Measurements from ENCODE around the gene BACH2.
"Not testable (repeated sequence)": the region's sequence is repeated elsewhere in the genome, so short reads cannot be mapped to it uniquely, and the experiment has no call there.

The BACH2 gene

GRCh38 chr6:90217506-90218127 lies 79.0 kb downstream of the BACH2 start:
- in situ Hi-C loops (cut with HindIII; ENCODE audit: low sequenced_read_pairs) = no loop called here

- in situ Hi-C loops (cut with HindIII; ENCODE audit: low sequenced_read_pairs) = no loop called here
These were observed 80.3 kb downstream of the BACH2 start for GRCh38 chr6:90216072-90216977.

DNA sequence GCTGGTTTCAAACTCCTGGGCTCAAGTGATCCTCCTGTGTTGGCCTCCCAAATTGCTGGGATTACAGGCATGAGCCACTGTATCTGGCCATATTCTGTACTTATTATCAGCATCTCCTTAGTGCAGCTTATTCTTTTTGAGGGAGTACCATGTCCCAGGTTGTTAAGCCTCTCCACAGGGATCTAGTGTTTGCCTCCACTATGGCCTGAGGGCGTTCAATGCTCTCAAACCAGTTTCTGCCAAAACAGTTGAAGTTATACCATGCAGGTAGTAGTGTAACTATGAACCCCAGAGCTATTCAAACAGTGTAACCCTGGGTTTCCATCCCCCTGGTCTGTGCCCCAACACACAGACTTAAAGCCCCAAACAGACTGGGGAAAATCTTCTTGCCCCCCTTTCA lies 81.7 kb downstream of the BACH2 start:
- in situ Hi-C loops (cut with HindIII; ENCODE audit: low sequenced_read_pairs) = no loop called here

- in situ Hi-C loops (cut with HindIII; ENCODE audit: low sequenced_read_pairs) = no loop called here
These were observed 82.2 kb downstream of the BACH2 start for GRCh38 chr6:90214461-90214860.

DNA sequence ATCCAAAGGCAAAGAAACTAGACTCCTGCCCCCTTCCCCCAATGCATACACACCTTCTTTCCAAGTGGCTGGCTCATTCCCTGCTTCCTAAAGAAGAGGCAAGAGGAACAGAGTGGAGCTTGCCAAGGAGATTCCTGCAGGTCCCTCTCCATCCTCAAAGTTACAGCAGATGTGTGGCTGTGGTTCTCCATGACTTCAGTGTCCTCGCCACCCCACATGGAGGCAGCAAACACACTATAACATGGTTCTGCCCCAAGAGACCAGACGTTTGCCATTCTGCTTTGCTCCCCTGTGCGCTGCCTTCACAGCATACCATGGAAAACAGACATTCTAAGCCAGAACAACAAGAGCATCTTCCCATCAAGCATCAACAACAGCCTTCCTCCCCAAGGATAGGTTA lies 84.4 kb downstream of the BACH2 start:
- in situ Hi-C loops (cut with HindIII; ENCODE audit: low sequenced_read_pairs) = no loop called here

DNA sequence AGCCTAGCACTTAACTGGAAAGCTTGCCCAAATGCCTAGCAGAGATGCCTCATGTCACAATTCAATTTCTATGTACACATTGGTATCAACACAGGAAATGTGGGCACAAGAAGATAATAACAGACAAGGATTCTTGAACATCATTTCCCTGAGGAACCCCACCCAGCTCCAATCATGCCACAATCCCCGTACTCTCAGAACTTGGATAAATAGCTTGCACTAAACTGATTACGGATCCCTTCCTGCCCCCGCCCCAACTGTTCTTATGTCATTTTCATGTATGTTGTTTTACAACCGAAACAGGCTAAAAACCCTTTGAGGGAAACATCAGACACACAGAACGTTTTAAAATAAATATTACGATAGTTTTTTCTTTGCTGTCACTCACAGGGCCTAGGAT lies 87.1 kb downstream of the BACH2 start:
- in situ Hi-C loops (cut with HindIII; ENCODE audit: low sequenced_read_pairs) = no loop called here

DNA sequence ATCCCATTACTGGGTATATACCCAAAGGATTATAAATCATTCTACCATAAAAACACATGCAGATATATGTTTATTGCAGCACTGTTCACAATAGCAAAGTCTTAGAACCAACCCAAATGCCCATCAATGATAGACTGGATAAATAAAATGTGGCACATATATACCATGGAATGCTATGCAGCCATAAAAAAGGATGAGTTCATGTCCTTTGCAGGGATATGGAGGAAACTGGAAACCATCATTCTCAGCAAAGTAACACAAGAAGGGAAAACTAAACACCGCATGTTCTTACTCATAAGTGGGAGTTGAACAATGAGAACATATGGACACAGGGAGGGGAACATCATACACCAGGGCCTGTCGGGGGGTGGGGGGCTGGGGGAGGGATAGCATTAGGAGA lies 88.0 kb downstream of the BACH2 start:
- in situ Hi-C loops (cut with HindIII; ENCODE audit: low sequenced_read_pairs) = not testable (repeated sequence)

GRCh38 chr6:90204327-90205056 lies 92.2 kb downstream of the BACH2 start:
- in situ Hi-C loops (cut with HindIII; ENCODE audit: low sequenced_read_pairs) = no loop called here

- in situ Hi-C loops (cut with HindIII; ENCODE audit: low sequenced_read_pairs) = no loop called here
These were observed 93.0 kb downstream of the BACH2 start for GRCh38 chr6:90203672-90204071.

- in situ Hi-C loops (cut with HindIII; ENCODE audit: low sequenced_read_pairs) = no loop called here
These were observed 94.5 kb downstream of the BACH2 start for GRCh38 chr6:90202156-90202555.

DNA sequence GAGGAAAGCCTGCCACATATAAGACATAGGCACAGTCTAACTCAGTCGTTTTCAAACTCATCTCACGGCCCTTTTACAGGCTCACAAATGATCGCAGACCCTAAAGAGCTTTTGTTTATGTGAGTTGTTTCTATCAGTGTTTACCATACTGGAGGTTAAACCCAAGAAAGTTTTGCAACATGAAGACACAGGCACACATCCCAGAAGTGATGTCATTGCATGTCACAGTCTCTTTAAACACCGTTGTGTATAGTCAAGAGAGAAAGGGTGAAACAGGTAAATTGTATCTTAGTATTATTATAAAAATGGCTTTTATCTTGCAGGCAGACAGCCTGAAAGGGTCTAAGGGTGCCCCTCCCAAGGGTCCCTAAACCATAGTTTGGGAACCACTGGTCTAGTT lies 96.7 kb downstream of the BACH2 start:
- in situ Hi-C loops (cut with HindIII; ENCODE audit: low sequenced_read_pairs) = no loop called here

- in situ Hi-C loops (cut with HindIII; ENCODE audit: low sequenced_read_pairs) = no loop called here
These were observed 97.8 kb downstream of the BACH2 start for GRCh38 chr6:90198758-90199425.

DNA sequence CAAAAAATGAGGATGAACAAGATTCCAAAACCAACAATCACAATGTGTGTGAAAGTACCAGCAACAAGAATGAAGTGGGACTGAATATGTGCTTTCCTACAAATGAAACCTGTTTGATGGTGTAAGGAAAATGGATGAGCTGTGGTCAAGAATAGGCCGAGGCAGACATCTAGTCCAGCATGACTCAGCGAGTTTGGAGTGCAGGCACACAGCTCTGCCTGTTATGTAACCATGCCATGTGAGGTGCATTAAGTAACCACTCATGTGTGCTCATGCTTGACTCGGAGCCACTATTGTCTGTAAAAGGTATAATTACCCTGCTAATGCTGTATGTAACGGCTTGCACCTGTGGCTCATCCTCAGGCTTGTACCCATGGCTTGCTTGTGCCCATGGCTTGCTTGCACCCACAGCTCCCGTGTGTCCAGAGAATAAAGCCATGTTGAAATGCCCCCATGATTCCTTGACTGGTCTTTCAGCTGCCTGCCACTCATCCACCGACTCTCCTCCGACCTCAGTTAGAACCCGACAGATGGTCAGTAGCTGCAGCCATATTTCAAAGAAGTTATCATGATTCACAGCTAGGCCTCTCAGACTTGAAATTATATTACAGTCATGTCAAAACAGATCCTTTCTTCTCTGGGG lies 98.7 kb downstream of the BACH2 start:
- in situ Hi-C loops (cut with HindIII; ENCODE audit: low sequenced_read_pairs) = no loop called here

DNA sequence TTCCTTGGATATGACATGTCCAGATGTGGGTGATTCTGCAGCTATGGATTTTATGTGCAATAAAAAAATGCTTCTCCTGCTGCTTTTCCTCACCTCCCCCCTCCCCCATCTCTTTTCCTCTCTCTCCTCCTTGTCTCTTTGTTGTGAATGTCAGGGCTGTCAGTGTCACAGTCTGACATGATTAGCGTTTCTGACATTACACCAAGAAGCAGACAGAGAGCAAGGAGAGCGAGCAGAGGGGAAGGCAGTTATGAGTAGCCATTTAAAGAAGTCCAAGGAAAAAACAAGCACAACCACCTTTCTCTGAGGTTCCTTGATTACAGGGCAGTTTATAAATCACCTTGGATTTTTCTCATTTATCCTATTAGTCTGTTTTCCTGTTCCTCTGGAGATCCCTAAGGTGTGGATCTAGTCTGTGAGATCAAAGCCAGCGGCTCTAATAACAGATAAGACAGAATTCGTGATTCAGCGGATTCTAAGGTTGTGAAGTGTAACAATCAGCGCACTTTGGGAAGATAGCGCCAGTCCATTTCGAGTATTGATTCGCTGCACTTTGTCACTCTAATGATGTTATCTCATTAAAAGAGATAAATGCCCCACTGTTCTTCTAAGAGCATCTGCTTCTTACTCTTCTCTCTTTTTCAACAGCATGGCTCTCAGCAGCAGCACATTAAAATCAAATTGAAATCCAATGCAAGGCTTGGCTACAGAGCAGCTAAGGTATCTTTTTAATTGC lies 101.4 kb downstream of the BACH2 start:
- in situ Hi-C loops (cut with HindIII; ENCODE audit: low sequenced_read_pairs) = no loop called here

GRCh38 chr6:90194371-90194841 lies 102.2 kb downstream of the BACH2 start:
- in situ Hi-C loops (cut with HindIII; ENCODE audit: low sequenced_read_pairs) = no loop called here

DNA sequence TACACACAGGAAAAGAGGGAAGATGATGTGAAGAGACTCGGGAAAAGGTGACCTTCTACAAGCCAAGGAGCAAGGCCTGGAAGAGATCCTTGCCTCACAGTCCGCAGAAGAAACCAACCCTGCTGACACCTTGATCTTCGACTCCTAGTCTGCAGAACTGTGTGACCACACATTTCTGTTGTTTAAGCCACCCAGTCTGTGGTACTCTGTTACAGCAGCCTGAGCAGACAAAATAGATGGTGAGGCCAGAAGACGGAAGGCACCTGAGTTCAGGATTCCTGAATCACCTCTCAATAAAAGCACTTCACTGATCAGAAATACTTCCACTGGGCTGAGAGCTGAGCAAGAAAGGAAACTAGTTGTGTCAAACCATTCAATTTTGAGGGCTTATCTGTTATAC lies 103.3 kb downstream of the BACH2 start:
- in situ Hi-C loops (cut with HindIII; ENCODE audit: low sequenced_read_pairs) = no loop called here

DNA sequence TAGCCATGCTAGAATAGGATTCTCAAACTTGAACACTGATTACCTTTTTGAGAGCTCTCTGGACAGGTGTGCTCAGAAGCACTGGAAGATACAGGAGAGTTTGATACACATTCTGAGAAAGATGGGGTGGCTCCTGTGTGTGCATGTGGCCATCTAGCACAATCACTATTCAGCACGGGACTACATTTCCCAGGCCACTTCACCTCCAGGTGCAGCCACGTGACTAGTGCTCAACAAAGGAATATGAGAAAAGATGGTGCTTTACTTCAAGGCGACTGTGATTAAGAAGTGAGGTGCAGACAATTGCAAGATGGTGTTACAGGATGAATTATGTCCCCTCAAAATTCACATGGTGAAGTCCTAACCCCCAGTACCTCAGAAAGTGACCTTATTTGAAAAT lies 103.8 kb downstream of the BACH2 start:
- in situ Hi-C loops (cut with HindIII; ENCODE audit: low sequenced_read_pairs) = no loop called here

- in situ Hi-C loops (cut with HindIII; ENCODE audit: low sequenced_read_pairs) = no loop called here
These were observed 105.8 kb downstream of the BACH2 start for GRCh38 chr6:90190752-90191395.

- in situ Hi-C loops (cut with HindIII; ENCODE audit: low sequenced_read_pairs) = no loop called here
These were observed 106.5 kb downstream of the BACH2 start for GRCh38 chr6:90190131-90190530.

Measured in DLD1 (cell line).